Transverse colon (tissue), 3 donors: ENCODE results near the gene EYS.

Experiments used
- CTCF ChIP-seq, 5 experiments: fragments of 200-600 bp in 3 of 5; fragments of 450-650 bp in 2 of 5; sonication (generic) in 3 of 5; IDR thresholded peaks; 1 replicate in 2 of 5; 2 replicates in 3 of 5; pipeline ENCODE4 v1.5.1; 2016 to 2017; ENCODE audit warnings: antibody characterized with exemption in 5 of 5, inconsistent platforms in 3 of 5, mild to moderate bottlenecking in 2 of 5, moderate library complexity in 1 of 5
- POLR2A ChIP-seq: fragments of 450-650 bp; IDR thresholded peaks from one replicate; pipeline ENCODE4 v1.6.1; 2016; ENCODE audit warnings: antibody characterized with exemption, mild to moderate bottlenecking, moderate library complexity

- TF ChIP-seq CTCF (IDR thresholded peaks at IDR 0.05), result no peak
- TF ChIP-seq POLR2A, result no peak
Observed at GRCh38 chr6:63788569-63788968, 1918.5 kb downstream of the EYS start.
